K562 (cell line): ENCODE results near the gene SLC7A4. TPM values are rescaled to one million over a fixed set of nuclear protein-coding genes. Genes with fewer than 3 reads are reported as not detected.

Source experiments
- BCOR ChIP-seq: fragments of 450-650 bp; IDR thresholded peaks from 2 replicates; pipeline ENCODE4 v1.6.1; 2016
- CCAR2 ChIP-seq: fragments of 200-400 bp; formaldehyde crosslinking; IDR thresholded peaks from 2 replicates; pipeline ENCODE4 v1.6.1; 2017; ENCODE audit warnings: mild to moderate bottlenecking, low read depth, low read length
- CHD2 ChIP-seq: IDR thresholded peaks from 2 replicates; pipeline ENCODE4 v1.6.1; 2011; ENCODE audit warnings: low read depth, low read length
- GTF2A2 ChIP-seq: IDR thresholded peaks from 2 replicates; pipeline ENCODE4 v1.6.1; 2016; ENCODE audit warnings: mild to moderate bottlenecking, missing genetic modification characterization, missing compliant biosample characterization
- HDAC6 ChIP-seq: IDR thresholded peaks from 2 replicates; pipeline ENCODE4 v1.6.1; 2012; ENCODE audit warnings: low read depth, mild to moderate bottlenecking, control low read depth, inconsistent platforms, low read length, moderate library complexity
- IRF2 ChIP-seq: sonication (generic); formaldehyde crosslinking; IDR thresholded peaks from 2 replicates; pipeline ENCODE4 v1.8.1; 2022; ENCODE audit warnings: mild to moderate bottlenecking, missing genetic modification reagents
- KLF13 ChIP-seq: fragments of 450-650 bp; IDR thresholded peaks from 2 replicates; pipeline ENCODE4 v1.6.1; 2016; ENCODE audit warnings: missing genetic modification characterization, low read depth, mild to moderate bottlenecking, missing compliant biosample characterization, moderate library complexity, borderline replicate concordance
- MECOM ChIP-seq: fragments of 250-450 bp; sonication (Bioruptor Pico); IDR thresholded peaks from 2 replicates; pipeline ENCODE4 v1.8.0; 2022; ENCODE audit warnings: inconsistent platforms
- MYBL2 ChIP-seq, 2 experiments: fragments of 450-650 bp in 1 of 2; sonication (generic) in 1 of 2; formaldehyde crosslinking in 1 of 2; IDR thresholded peaks; 2 replicates each; pipeline versions ENCODE4 v1.6.1 to v1.8.1; 2017 to 2022; ENCODE audit warnings: borderline replicate concordance in 1 of 2, inconsistent platforms in 1 of 2, low read depth in 1 of 2, mild to moderate bottlenecking in 1 of 2, missing genetic modification reagents in 1 of 2, moderate library complexity in 1 of 2
- NFATC3 ChIP-seq: fragments of 450-650 bp; IDR thresholded peaks from 2 replicates; pipeline ENCODE4 v1.6.1; 2017; ENCODE audit warnings: mild to moderate bottlenecking
- NR2C2 ChIP-seq, 2 experiments: fragments of 200-800 bp in 1 of 2; sonication (Bioruptor generic) in 1 of 2; sonication (generic) in 1 of 2; formaldehyde crosslinking in 1 of 2; IDR thresholded peaks; 2 replicates each; pipeline versions ENCODE4 v1.6.1 to v1.8.0; 2016 to 2022; ENCODE audit warnings: mild to moderate bottlenecking in 1 of 2, missing compliant biosample characterization in 1 of 2, missing genetic modification characterization in 1 of 2, missing genetic modification reagents in 1 of 2
- RAD21 ChIP-seq, 2 experiments: fragments of 250-450 bp in 1 of 2; fragments of 450-650 bp in 1 of 2; sonication (Bioruptor Pico) in 1 of 2; formaldehyde crosslinking in 1 of 2; IDR thresholded peaks in 1 of 2; conservative IDR thresholded peaks in 1 of 2; 2 replicates each; pipeline versions ENCODE4 v1.4.0 to v1.8.0; 2020 to 2022; ENCODE audit warnings: mild to moderate bottlenecking in 2 of 2, moderate library complexity in 1 of 2
- RBM34 ChIP-seq: fragments of 200-400 bp; formaldehyde crosslinking; IDR thresholded peaks from 2 replicates; pipeline ENCODE4 v1.6.1; 2018; ENCODE audit warnings: low read length, borderline replicate concordance; ENCODE audit not compliant: insufficient read depth
- SAP30 ChIP-seq: fragments of 200-600 bp; sonication (generic); IDR thresholded peaks from 2 replicates; pipeline ENCODE4 v1.6.1; 2012; ENCODE audit warnings: borderline replicate concordance, low read depth, mild to moderate bottlenecking, moderate library complexity, low read length, control low read depth, inconsistent platforms; ENCODE audit not compliant: insufficient read depth, poor library complexity, severe bottlenecking
- SUPT5H ChIP-seq: fragments of 450-650 bp; IDR thresholded peaks from 2 replicates; pipeline ENCODE4 v1.6.1; 2016
- ZBED1 ChIP-seq: IDR thresholded peaks from 2 replicates; pipeline ENCODE4 v1.6.1; 2014
- ZBTB17 ChIP-seq: fragments of 450-650 bp; formaldehyde crosslinking; IDR thresholded peaks from 2 replicates; pipeline ENCODE4 v1.4.0; 2020; ENCODE audit warnings: mild to moderate bottlenecking
- ZFP1 ChIP-seq: fragments of 450-650 bp; formaldehyde crosslinking; IDR thresholded peaks from 2 replicates; pipeline ENCODE4 v1.4.0; 2020; ENCODE audit warnings: mild to moderate bottlenecking, mixed read lengths
- ZFPM2 ChIP-seq: fragments of 250-450 bp; sonication (Bioruptor Pico); IDR thresholded peaks from 2 replicates; pipeline ENCODE4 v1.5.1; 2022; ENCODE audit warnings: mild to moderate bottlenecking
- ZNF263 ChIP-seq: sonication (generic); formaldehyde crosslinking; IDR thresholded peaks from 2 replicates; pipeline ENCODE4 v1.8.0; 2022; ENCODE audit warnings: mild to moderate bottlenecking, missing genetic modification reagents, borderline replicate concordance
- ZNF316 ChIP-seq: fragments of 450-650 bp; IDR thresholded peaks from 2 replicates; pipeline ENCODE4 v1.6.1; 2016
- ZNF77 ChIP-seq: fragments of 250-450 bp; sonication (Bioruptor Pico); IDR thresholded peaks from 2 replicates; pipeline ENCODE4 v1.5.0; 2020
- polyA plus RNA-seq, 8 experiments: library from polyadenylated mRNA; depleted of rRNA in 4 of 8; stranded (reverse) in 5 of 8; unstranded in 3 of 8; fragments of >200 nt; fragmentation: Nextera tagmentation in 2 of 8; fragmentation: Illumina TruSeq in 1 of 8; extraction: Ambion mirVana in 2 of 8; extraction: Trizol in 1 of 8; gene quantifications; 2 replicates each; pipeline versions ENCODE4 v1.2.1 to v1.2.3, GENCODE V29; 2011 to 2014; ENCODE audit warnings: inconsistent platforms in 1 of 8, missing spikeins in 1 of 8
- total RNA-seq, 7 experiments: library from RNA; depleted of rRNA in 6 of 7; stranded (reverse); fragments of >200 nt in 6 of 7; fragmentation: Illumina TruSeq in 2 of 7; extraction: Trizol in 2 of 7; gene quantifications; 2 replicates each; pipeline versions ENCODE4 v1.2.1 to v1.2.3, GENCODE V29; 2011 to 2021; ENCODE audit warnings: low replicate concordance in 1 of 7
- TF ChIP-seq, protein P1 (sequence below): fragments of 450-650 bp; IDR thresholded peaks from 2 replicates; pipeline ENCODE4 v1.6.1; 2018; ENCODE audit not compliant: partially characterized antibody
- TF ChIP-seq, protein P2 (sequence below): fragments of 250-450 bp; sonication (Bioruptor Pico); IDR thresholded peaks from 2 replicates; pipeline ENCODE4 v1.4.0; 2020

The SLC7A4 gene
- total and polyA plus RNA-seq, 9 of the 15 experiments (the other 6 are each of a cell fraction or from before 2014, with no cell fraction given), result not detected

DNA sequence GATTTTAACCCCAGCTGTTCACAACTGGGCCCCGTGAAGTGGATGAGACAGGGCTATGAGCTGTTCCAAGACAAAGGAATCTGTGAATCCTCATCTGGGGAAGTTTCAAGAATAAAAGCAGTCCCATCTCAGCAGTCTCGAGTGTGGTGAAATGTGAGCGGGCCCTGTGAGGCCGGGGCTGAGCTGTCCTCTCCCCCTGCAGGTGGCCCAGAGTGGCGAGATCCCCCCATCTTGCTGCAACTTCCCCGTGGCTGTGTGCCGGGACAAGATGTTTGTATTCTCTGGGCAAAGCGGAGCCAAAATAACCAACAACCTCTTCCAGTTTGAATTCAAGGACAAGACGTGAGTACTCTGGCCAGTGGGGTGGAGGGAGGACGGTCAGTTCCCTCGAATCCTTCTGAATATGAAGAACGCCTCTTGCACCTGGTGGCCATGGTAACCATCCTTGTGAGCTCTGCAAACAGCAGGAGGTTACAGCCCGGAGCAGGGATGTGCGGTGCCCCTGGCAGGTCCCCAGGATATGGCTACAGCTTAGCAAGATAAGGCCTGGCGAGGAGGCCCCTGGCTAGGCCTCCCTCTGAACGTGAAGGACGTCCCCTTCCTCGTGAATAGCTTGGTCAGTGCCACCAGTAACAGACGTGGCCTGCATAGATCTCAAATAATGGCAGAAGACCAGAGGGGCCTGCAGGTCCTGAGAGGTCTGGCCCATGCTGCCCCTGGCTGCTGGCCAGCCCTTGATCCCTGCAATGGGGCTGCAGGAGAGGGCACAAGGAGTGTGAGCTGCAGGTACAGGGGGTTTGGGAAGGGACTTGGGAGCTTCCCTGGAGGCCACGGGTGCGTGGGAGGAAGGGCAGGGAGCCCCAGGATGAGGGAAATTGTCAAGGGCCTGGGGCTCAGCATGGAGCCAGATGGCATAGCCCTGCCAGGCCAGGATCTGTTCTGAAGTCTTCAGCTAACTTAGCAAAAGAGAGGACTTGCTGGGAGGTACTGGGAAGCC lies 41.9 kb downstream of the SLC7A4 start (continued):
- TF ChIP-seq, protein P1, sequence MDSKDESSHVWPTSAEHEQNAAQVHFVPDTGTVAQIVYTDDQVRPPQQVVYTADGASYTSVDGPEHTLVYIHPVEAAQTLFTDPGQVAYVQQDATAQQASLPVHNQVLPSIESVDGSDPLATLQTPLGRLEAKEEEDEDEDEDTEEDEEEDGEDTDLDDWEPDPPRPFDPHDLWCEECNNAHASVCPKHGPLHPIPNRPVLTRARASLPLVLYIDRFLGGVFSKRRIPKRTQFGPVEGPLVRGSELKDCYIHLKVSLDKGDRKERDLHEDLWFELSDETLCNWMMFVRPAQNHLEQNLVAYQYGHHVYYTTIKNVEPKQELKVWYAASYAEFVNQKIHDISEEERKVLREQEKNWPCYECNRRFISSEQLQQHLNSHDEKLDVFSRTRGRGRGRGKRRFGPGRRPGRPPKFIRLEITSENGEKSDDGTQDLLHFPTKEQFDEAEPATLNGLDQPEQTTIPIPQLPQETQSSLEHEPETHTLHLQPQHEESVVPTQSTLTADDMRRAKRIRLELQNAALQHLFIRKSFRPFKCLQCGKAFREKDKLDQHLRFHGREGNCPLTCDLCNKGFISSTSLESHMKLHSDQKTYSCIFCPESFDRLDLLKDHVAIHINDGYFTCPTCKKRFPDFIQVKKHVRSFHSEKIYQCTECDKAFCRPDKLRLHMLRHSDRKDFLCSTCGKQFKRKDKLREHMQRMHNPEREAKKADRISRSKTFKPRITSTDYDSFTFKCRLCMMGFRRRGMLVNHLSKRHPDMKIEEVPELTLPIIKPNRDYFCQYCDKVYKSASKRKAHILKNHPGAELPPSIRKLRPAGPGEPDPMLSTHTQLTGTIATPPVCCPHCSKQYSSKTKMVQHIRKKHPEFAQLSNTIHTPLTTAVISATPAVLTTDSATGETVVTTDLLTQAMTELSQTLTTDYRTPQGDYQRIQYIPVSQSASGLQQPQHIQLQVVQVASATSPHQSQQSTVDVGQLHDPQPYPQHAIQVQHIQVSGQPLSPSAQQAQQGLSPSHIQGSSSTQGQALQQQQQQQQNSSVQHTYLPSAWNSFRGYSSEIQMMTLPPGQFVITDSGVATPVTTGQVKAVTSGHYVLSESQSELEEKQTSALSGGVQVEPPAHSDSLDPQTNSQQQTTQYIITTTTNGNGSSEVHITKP, result no peak
- TF ChIP-seq SAP30 (peak; percentile 9), ZBED1 (0 out of 2 replicates have a peak, but pooled peaks have one; percentile 50), IRF2 (CRISPR knock-in tag) (no peak), ZFPM2 (no peak), MYBL2 (IDR thresholded peaks at IDR 0.05; ENCODE audit: low read depth) (no peak), MYBL2 (CRISPR knock-in tag; IDR thresholded peaks at IDR 0.05; ENCODE audit: borderline replicate concordance) (no peak), RBM34 (no peak), CHD2 (no peak), RAD21 (CRISPR knock-in tag; conservative IDR thresholded peaks at IDR 0.05 in 1 of 2, IDR thresholded peaks at IDR 0.05 in 1 of 2) (no peak), ZNF316 (no peak), CCAR2 (no peak), ZBTB17 (CRISPR knock-in tag) (0 out of 2 replicates have a peak, but pooled peaks have one; percentile 55), NFATC3 (no peak), GTF2A2 (tag) (no peak), NR2C2 (CRISPR knock-in tag; IDR thresholded peaks at IDR 0.05) (no peak), NR2C2 (tag; IDR thresholded peaks at IDR 0.05) (no peak), HDAC6 (0 out of 2 replicates have a peak, but pooled peaks have one; percentile 55), ZFP1 (no peak), MECOM (CRISPR knock-in tag) (no peak), ZNF77 (no peak), KLF13 (tag) (no peak), SUPT5H (no peak), BCOR (no peak), ZNF263 (CRISPR knock-in tag) (no peak)
- TF ChIP-seq, protein P2, sequence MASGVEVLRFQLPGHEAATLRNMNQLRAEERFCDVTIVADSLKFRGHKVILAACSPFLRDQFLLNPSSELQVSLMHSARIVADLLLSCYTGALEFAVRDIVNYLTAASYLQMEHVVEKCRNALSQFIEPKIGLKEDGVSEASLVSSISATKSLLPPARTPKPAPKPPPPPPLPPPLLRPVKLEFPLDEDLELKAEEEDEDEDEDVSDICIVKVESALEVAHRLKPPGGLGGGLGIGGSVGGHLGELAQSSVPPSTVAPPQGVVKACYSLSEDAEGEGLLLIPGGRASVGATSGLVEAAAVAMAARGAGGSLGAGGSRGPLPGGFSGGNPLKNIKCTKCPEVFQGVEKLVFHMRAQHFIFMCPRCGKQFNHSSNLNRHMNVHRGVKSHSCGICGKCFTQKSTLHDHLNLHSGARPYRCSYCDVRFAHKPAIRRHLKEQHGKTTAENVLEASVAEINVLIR, result no peak
